Glutamatergic neuron (in vitro differentiated cells): ENCODE measurements around the gene TBC1D14. TPM values are rescaled to one million over a fixed set of nuclear protein-coding genes. Genes with fewer than 3 reads are reported as not detected.

Source experiments
- DNase-seq: peaks from one replicate; pipeline ENCODE4 v3.0.0; 2022
- H3K27ac Mint-ChIP-seq: one replicate; pipeline ENCODE4 v1.8.0; 2020; ENCODE audit warnings: mild to moderate bottlenecking, mixed read lengths, inconsistent platforms; ENCODE audit not compliant: unreplicated experiment
- H3K27me3 Mint-ChIP-seq: one replicate; pipeline ENCODE4 v1.8.0; 2020; ENCODE audit warnings: mild to moderate bottlenecking, moderate library complexity, mixed read lengths, inconsistent platforms; ENCODE audit not compliant: unreplicated experiment
- H3K36me3 Mint-ChIP-seq: one replicate; pipeline ENCODE4 v1.8.0; 2020; ENCODE audit warnings: mild to moderate bottlenecking, mixed read lengths, inconsistent platforms; ENCODE audit not compliant: unreplicated experiment
- H3K4me1 Mint-ChIP-seq: one replicate; pipeline ENCODE4 v1.8.0; 2020; ENCODE audit warnings: mild to moderate bottlenecking, low read depth, mixed read lengths, inconsistent platforms; ENCODE audit not compliant: unreplicated experiment
- H3K4me3 Mint-ChIP-seq: one replicate; pipeline ENCODE4 v1.8.0; 2020; ENCODE audit warnings: mild to moderate bottlenecking, mixed read lengths, inconsistent platforms; ENCODE audit not compliant: unreplicated experiment
- H3K9me3 Mint-ChIP-seq: one replicate; pipeline ENCODE4 v1.8.0; 2020; ENCODE audit warnings: mild to moderate bottlenecking, moderate library complexity, mixed read lengths, inconsistent platforms; ENCODE audit not compliant: unreplicated experiment
- total RNA-seq: library from RNA; stranded (reverse); fragmentation: NEBNext Ultra II Directional; extraction: Animal tissue kit (Norgen Biotek cat#: 25700); gene quantifications from one replicate; pipeline ENCODE4 v1.2.1, GENCODE V29; 2021; ENCODE audit not compliant: unreplicated experiment
- TF ChIP-seq, protein P1 (sequence below): fragments of 200-600 bp; sonication (generic); IDR thresholded peaks from one replicate; pipeline ENCODE4 v1.5.0; 2021; ENCODE audit not compliant: partially characterized antibody, unreplicated experiment

The TBC1D14 gene
- total RNA-seq, 1 donor from 2014 or later: 82.2 TPM

DNA sequence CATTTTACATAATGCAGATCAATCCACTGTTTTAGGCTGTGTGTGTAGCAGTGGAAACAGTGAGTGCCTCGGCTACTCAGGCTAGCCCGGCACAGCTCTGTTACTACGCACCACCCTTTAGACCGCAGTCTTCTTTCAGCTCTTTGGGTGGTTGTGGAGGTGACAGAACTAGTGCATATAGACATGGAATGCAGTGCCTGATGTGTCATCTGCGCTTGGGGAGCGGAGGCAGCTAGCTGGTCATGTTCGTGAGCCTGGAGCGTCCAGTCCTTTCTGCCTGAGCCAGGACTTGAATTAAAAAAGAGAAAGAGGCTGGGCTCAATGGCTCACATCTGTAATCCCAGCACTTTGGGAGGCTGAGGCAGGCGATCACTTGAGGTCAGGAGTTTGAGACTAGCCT, 4.8 kb downstream of the TBC1D14 start:
- TF ChIP-seq, protein P1, sequence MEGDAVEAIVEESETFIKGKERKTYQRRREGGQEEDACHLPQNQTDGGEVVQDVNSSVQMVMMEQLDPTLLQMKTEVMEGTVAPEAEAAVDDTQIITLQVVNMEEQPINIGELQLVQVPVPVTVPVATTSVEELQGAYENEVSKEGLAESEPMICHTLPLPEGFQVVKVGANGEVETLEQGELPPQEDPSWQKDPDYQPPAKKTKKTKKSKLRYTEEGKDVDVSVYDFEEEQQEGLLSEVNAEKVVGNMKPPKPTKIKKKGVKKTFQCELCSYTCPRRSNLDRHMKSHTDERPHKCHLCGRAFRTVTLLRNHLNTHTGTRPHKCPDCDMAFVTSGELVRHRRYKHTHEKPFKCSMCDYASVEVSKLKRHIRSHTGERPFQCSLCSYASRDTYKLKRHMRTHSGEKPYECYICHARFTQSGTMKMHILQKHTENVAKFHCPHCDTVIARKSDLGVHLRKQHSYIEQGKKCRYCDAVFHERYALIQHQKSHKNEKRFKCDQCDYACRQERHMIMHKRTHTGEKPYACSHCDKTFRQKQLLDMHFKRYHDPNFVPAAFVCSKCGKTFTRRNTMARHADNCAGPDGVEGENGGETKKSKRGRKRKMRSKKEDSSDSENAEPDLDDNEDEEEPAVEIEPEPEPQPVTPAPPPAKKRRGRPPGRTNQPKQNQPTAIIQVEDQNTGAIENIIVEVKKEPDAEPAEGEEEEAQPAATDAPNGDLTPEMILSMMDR: no peak
- no peak for DNase-seq
- no peak overlapping the region for H3K4me3 Mint-ChIP-seq
- no peaks in the 10 kb centered on the region for H3K36me3 Mint-ChIP-seq
- peaks cover 8% of the 10 kb centered on the region for H3K9me3 Mint-ChIP-seq
- no peaks in the 10 kb centered on the region for H3K27me3 Mint-ChIP-seq
- no peak overlapping the region for H3K27ac Mint-ChIP-seq
- H3K4me1 Mint-ChIP-seq: peaks cover 19% of the 10 kb centered on the region

DNA sequence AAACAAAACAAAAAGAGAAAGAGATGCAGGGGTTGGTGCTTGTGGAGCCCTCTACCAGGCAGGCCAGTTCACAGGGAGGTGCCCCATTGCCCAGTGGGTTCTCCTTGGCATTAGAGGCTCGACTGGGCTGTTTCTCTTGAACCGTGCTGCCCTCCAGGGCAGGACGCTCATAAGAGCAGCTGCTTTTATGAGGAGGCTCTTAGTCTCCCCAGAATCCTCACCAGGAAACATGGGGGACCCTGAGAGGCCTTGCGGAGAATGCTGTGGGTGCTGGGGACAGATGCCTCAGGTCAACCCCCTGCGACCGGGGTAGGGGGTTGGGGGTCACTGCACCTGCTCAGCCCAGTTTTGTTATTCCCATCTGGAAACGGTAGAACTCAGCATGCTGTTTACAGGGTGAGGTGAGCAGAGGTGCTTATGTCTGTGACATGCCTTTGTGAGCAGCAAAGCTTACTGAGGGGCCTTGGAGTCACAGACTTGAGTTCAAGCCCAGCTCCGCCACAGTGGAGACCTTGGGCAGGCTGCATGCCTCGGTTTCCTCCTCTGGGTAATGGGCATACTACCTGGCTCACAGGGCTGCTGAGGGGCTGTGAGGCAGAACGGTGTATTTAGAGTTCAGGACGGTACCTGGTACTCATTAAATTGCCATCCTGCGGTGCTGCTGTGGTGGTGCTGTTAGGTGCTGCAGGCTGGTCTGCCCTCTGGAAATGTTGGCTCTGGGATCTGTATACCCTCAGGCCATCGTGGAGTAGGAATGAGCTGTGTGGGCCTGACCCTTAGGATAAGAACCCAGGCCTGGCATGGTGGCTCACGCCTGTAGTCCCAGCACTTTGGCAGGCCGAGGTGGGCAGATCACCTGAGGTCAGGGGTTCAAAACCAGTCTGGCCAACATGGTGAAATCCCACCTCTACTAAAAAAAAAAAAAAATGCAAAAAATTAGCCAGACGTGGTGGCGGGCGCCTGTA, 5.7 kb downstream of the TBC1D14 start:
- no peaks in the 10 kb centered on the region for H3K36me3 Mint-ChIP-seq
- H3K4me1 Mint-ChIP-seq: peaks cover 19% of the 10 kb centered on the region
- TF ChIP-seq, protein P1: no peak
- DNase-seq: no peak
- no peaks in the 10 kb centered on the region for H3K27me3 Mint-ChIP-seq
- H3K27ac Mint-ChIP-seq: no peak overlapping the region
- H3K9me3 Mint-ChIP-seq: peaks cover 7% of the 10 kb centered on the region
- H3K4me3 Mint-ChIP-seq: no peak overlapping the region

DNA sequence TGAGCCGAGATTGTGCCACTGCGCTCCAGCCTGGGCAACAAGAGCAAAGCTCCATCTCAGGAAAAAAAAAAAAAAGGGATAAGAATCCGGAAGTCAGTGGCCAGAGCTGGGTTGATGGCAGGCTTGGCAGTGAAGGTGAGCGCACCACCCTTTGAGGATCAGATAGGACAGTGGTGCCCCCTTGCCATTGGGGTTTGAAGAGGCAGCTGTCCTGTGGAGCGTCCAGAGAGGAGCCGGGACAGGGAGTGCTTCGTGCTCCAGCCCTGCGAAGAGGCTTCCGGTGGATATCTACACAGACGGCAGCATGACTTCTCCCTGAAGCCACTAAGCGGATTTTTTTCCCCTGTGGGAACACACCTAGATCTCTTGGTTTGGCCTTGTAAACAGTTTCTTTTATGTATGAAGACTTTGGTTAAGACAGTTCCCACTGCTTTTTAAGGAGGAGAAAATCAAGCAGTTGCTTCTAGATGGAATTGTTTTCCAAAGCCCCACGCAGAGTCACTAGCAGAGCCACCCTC, 6.5 kb downstream of the TBC1D14 start:
- no peak overlapping the region for H3K4me3 Mint-ChIP-seq
- DNase-seq: no peak
- peaks cover 17% of the 10 kb centered on the region for H3K4me1 Mint-ChIP-seq
- no peaks in the 10 kb centered on the region for H3K27me3 Mint-ChIP-seq
- H3K9me3 Mint-ChIP-seq: no peaks in the 10 kb centered on the region
- H3K36me3 Mint-ChIP-seq: no peaks in the 10 kb centered on the region
- TF ChIP-seq, protein P1: no peak
- no peak overlapping the region for H3K27ac Mint-ChIP-seq

DNA sequence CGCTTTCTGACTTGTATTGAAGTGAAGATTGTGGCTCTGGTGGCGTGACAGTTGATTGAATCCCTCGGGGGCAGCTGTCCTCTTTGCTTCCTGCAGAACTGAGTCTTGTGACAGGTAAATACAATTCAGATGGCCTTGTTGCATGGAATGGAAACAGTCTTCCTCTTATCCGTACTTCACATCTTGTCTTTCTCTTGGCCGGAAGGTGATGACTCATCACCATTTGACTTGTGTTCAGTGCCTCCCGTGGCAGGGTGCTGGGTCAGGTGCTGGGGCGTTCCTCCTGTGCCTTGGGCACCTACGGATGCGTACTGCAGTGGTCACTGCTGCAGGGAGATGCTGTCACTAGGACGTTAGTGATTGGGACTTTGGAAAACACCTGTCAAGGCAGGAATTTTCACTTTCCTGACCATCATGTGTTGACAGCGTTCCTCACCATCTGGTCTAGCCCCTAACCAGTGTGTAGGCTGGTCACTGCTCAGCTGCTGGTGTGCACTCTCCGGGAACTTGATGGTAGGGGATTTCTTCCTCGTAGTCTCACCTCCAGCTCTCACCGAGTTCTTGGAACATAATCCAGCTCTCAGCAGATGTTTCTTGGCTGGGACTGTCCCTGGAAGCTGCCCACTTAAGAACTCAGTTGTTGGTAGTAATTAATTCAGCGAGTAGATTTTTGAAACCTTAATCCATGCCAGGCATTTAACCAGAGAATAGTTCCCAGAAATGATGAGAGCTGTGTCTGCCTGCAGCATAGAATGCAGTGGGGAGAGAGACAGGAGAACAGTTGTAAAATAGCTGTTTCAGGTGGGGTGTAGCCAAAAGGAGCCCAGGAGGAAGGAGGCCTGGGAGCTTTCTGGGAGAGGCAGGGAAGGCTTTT, 7.2 kb downstream of the TBC1D14 start:
- Mint-ChIP-seq H3K4me3 (no peak overlapping the region), H3K36me3 (no peaks in the 10 kb centered on the region), H3K9me3 (peaks cover under 1% of the 10 kb centered on the region), H3K27ac (peak overlapping the region; percentile 49), H3K4me1 (peaks cover 16% of the 10 kb centered on the region), H3K27me3 (no peaks in the 10 kb centered on the region)
- TF ChIP-seq, protein P1: no peak
- no peak for DNase-seq
